Loucy (cell line): Measurements from ENCODE around the gene PCDHGA1.

Experiments used
- H2AFZ ChIP-seq: fragments of 200-600 bp; sonication (generic); 2 replicates; pipeline ENCODE4 v1.6.0; 2016; ENCODE audit warnings: antibody characterized with exemption, mild to moderate bottlenecking, low read length, moderate library complexity
- H3F3A ChIP-seq: fragments of 200-600 bp; 2 replicates; pipeline ENCODE4 v1.6.0; 2016; ENCODE audit warnings: antibody characterized with exemption, low read depth, mild to moderate bottlenecking
- H3K27me3 ChIP-seq: fragments of 200-600 bp; sonication (generic); 2 replicates; pipeline ENCODE4 v1.6.1; 2014; ENCODE audit warnings: low read length, mild to moderate bottlenecking; ENCODE audit not compliant: insufficient read depth, poor library complexity, severe bottlenecking
- H3K36me3 ChIP-seq: fragments of 200-600 bp; sonication (generic); 2 replicates; pipeline ENCODE4 v1.6.1; 2016; ENCODE audit warnings: low read length; ENCODE audit not compliant: insufficient read depth
- H3K4me1 ChIP-seq: fragments of 200-600 bp; sonication (generic); 2 replicates; pipeline ENCODE4 v1.5.1; 2014; ENCODE audit warnings: low read length, mild to moderate bottlenecking; ENCODE audit not compliant: insufficient read depth, poor library complexity, severe bottlenecking
- H3K4me2 ChIP-seq: fragments of 200-600 bp; sonication (generic); 2 replicates; pipeline ENCODE4 v1.6.0; 2014; ENCODE audit warnings: antibody characterized with exemption, low read length, low read depth, mild to moderate bottlenecking; ENCODE audit not compliant: poor library complexity, severe bottlenecking
- H3K4me3 ChIP-seq: fragments of 200-600 bp; sonication (generic); 2 replicates; pipeline ENCODE4 v1.5.1; 2014; ENCODE audit warnings: low read length, mild to moderate bottlenecking, mixed read lengths; ENCODE audit not compliant: poor library complexity, severe bottlenecking
- H3K79me2 ChIP-seq: fragments of 200-600 bp; sonication (generic); 2 replicates; pipeline ENCODE4 v1.6.1; 2014; ENCODE audit warnings: low read length; ENCODE audit not compliant: insufficient read depth
- H3K9ac ChIP-seq: fragments of 200-600 bp; sonication (generic); 2 replicates; pipeline ENCODE4 v1.6.0; 2014; ENCODE audit warnings: mild to moderate bottlenecking, low read depth, low read length, moderate library complexity; ENCODE audit not compliant: poor library complexity, severe bottlenecking
- H3K9me2 ChIP-seq: fragments of 200-600 bp; sonication (generic); replicated peaks from 2 replicates; pipeline ENCODE4 v1.6.1; 2016; ENCODE audit warnings: low read depth, low read length, mixed read lengths
- H3K9me3 ChIP-seq: fragments of 200-600 bp; sonication (generic); 2 replicates; pipeline ENCODE4 v1.6.1; 2014; ENCODE audit warnings: mild to moderate bottlenecking, antibody characterized with exemption, low read length, low read depth; ENCODE audit not compliant: insufficient read depth
- H4K20me1 ChIP-seq: fragments of 200-600 bp; sonication (generic); 2 replicates; pipeline ENCODE4 v1.6.0; 2014; ENCODE audit warnings: antibody characterized with exemption, low read length, mild to moderate bottlenecking; ENCODE audit not compliant: insufficient read depth, poor library complexity, severe bottlenecking
- EZH2phosphoT487 ChIP-seq: fragments of 200-600 bp; IDR thresholded peaks from 2 replicates; pipeline ENCODE4 v1.6.1; 2018; ENCODE audit warnings: antibody characterized with exemption, mild to moderate bottlenecking, moderate library complexity, borderline replicate concordance
- TF ChIP-seq, protein P1 (sequence below): fragments of 200-600 bp; sonication (generic); conservative IDR thresholded peaks from 2 replicates; pipeline ENCODE4 v1.5.1; 2014; ENCODE audit warnings: mild to moderate bottlenecking, antibody characterized with exemption, low read length

The PCDHGA1 gene

DNA sequence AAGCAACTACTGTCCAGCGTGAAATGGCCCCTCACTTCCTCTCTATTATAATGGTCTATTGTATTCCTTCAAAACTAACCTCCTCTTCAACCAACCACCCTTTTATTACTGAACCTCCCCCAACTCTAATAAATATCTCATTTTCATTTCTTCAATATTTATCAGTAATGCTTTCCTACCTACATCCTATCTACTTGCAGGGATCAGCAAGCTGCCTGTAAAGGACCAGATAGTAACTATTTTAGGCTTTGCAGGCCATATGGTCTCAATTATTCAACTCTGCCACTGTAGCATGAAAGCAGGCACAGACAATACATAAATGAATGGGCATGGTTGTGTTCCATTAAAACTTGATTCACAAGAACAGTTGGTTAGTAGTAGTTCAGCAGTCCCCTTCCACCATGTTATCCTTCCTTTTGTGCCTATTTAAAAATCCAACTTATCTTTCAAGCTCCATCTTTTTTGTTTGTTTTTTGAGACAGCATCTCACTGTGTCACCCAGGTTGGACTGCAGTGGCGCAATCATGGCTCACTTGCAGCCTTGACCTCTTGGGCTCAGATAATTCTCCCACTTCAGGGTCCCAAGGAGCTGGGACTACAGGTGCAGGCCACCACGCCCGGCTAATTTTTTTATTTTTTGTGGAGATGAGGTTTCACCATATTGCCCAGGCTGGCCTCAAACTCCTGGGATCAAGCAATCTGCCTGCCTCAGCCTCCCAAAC is 204.3 kb downstream of the PCDHGA1 start:
- no peak overlapping the region for H3K4me2 ChIP-seq
- no peaks in the 10 kb centered on the region for H3K79me2 ChIP-seq
- peaks cover 74% of the 10 kb centered on the region for H3K36me3 ChIP-seq
- no peaks in the 10 kb centered on the region for H4K20me1 ChIP-seq
- H3K4me1 ChIP-seq = no peaks in the 10 kb centered on the region
- no peaks in the 10 kb centered on the region for H3F3A ChIP-seq
- no peaks in the 10 kb centered on the region for H3K27me3 ChIP-seq
- no peak overlapping the region for H2AFZ ChIP-seq
- no peaks in the 10 kb centered on the region for H3K9me2 ChIP-seq
- no peak overlapping the region for H3K4me3 ChIP-seq
- no peak for TF ChIP-seq EZH2phosphoT487
- TF ChIP-seq, protein P1, sequence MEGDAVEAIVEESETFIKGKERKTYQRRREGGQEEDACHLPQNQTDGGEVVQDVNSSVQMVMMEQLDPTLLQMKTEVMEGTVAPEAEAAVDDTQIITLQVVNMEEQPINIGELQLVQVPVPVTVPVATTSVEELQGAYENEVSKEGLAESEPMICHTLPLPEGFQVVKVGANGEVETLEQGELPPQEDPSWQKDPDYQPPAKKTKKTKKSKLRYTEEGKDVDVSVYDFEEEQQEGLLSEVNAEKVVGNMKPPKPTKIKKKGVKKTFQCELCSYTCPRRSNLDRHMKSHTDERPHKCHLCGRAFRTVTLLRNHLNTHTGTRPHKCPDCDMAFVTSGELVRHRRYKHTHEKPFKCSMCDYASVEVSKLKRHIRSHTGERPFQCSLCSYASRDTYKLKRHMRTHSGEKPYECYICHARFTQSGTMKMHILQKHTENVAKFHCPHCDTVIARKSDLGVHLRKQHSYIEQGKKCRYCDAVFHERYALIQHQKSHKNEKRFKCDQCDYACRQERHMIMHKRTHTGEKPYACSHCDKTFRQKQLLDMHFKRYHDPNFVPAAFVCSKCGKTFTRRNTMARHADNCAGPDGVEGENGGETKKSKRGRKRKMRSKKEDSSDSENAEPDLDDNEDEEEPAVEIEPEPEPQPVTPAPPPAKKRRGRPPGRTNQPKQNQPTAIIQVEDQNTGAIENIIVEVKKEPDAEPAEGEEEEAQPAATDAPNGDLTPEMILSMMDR = no peak
- no peaks in the 10 kb centered on the region for H3K9me3 ChIP-seq
- H3K9ac ChIP-seq = no peak overlapping the region

DNA sequence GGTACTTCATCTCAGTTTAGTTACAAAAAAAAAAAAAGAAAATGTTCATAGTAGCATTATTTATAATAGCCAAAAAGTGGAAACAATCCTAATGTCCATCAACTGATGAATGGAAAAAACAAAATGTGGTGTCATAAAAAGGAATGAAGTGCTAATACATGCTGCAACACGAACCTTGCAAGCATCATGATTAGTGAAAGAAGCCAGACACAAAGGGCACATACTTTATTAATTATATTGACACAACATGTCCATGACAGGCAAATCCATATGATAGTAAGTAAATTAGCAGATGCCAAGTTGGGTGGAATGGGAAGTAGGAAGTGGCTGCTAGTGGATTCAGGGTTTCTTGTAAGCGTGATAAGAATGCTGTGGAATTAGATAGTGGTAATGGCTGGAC is 212.7 kb downstream of the PCDHGA1 start:
- Histone ChIP-seq H3F3A (no peaks in the 10 kb centered on the region; the same call in 1 of the 2 replicates), H4K20me1 (peaks cover 4% of the 10 kb centered on the region), H3K9ac (no peak overlapping the region), H3K9me3 (peaks cover 4% of the 10 kb centered on the region; the same call in 1 of the 2 replicates), H3K4me3 (no peak overlapping the region), H3K4me2 (no peak overlapping the region), H2AFZ (no peak overlapping the region), H3K4me1 (no peaks in the 10 kb centered on the region), H3K79me2 (peaks cover 29% of the 10 kb centered on the region), H3K27me3 (no peaks in the 10 kb centered on the region), H3K9me2 (no peaks in the 10 kb centered on the region), H3K36me3 (peaks cover 54% of the 10 kb centered on the region)
- no peak for TF ChIP-seq EZH2phosphoT487
- TF ChIP-seq, protein P1 = no peak

DNA sequence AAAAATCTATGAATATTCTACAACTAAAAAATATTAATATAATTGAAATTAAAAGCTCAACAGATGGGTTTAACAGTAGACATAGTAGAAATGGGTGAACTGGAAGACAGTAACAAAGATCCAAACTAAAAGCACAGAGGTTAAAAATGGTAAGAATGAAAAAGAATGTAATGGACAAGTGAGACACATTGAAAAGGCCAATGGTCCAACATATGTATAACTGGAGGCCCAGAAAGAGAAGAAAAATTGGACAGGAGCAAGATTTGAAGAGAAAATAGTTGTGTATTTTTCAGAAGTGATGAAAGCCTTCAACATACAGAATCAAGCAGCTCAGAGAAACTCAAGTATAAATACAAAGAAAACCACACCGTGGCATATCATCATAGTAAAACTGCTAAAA is 217.2 kb downstream of the PCDHGA1 start:
- Histone ChIP-seq H3K79me2 (peaks cover 32% of the 10 kb centered on the region), H3K9me3 (peaks cover 4% of the 10 kb centered on the region; the same call in 1 of the 2 replicates), H3K36me3 (peaks cover 56% of the 10 kb centered on the region), H3K4me1 (peaks cover 3% of the 10 kb centered on the region), H4K20me1 (peaks cover 4% of the 10 kb centered on the region), H3K4me3 (no peak overlapping the region), H3K9ac (no peak overlapping the region), H3K9me2 (no peaks in the 10 kb centered on the region), H3F3A (no peaks in the 10 kb centered on the region; the same call in 1 of the 2 replicates), H2AFZ (no peak overlapping the region), H3K4me2 (no peak overlapping the region), H3K27me3 (no peaks in the 10 kb centered on the region)
- TF ChIP-seq, protein P1 = no peak
